GM10248 (cell line): Measurements from ENCODE around the gene LARGE1.

ENCODE experiments used
- CTCF ChIA-PET: fragments of 300-600 bp; sonication (Branson Sonifier 250); formaldehyde crosslinking; extraction: SDS; loops from one replicate; lab custom pipeline; 2021; ENCODE audit warnings: antibody characterized with exemption; lab: Yijun Ruan, JAX
- POLR2A ChIA-PET: fragments of 350-650 bp; sonication (Branson Sonifier 250); formaldehyde crosslinking; extraction: SDS; loops from one replicate; lab custom pipeline; 2020; ENCODE audit warnings: antibody characterized with exemption; lab: Yijun Ruan, JAX
- DNase-seq: peaks from one replicate; pipeline ENCODE4 v3.0.0; 2012; ENCODE audit errors: extremely low spot score
- CTCF ChIP-seq: IDR thresholded peaks from 2 replicates; pipeline ENCODE4 v1.5.1; 2012; ENCODE audit warnings: mild to moderate bottlenecking, low read depth; ENCODE audit errors: extremely low read depth, missing control alignments, control extremely low read depth

LARGE1 gene

GRCh38 chr22:33601062-33601461 lies 319.2 kb downstream of the LARGE1 start:
- POLR2A ChIA-PET: interaction anchor here (0.6 kb wide), 1 partner anchor 153 kb away, joined by 3 read pairs; no protein-coding TSS in a partner anchor
- no peak for DNase-seq
- no peak for TF ChIP-seq CTCF
- CTCF ChIA-PET: interaction anchor here (1.2 to 1.3 kb wide), 2 partner anchors 9 to 82 kb away, joined by 3 to 4 read pairs; no protein-coding TSS in a partner anchor

GRCh38 chr22:33600595-33600994 lies 319.7 kb downstream of the LARGE1 start:
- ChIA-PET POLR2A (no interaction called here), CTCF (interaction anchor here (1.2 to 1.3 kb wide), 2 partner anchors 9 to 81 kb away, joined by 3 to 4 read pairs; no protein-coding TSS in a partner anchor)
- no peak for TF ChIP-seq CTCF
- no peak for DNase-seq

GRCh38 chr22:33600113-33600512 lies 320.2 kb downstream of the LARGE1 start:
- DNase-seq: no peak
- no peak for TF ChIP-seq CTCF
- ChIA-PET POLR2A (no interaction called here), CTCF (interaction anchor here (1.2 to 1.3 kb wide), 2 partner anchors 9 to 81 kb away, joined by 3 to 4 read pairs; no protein-coding TSS in a partner anchor)

GRCh38 chr22:33599596-33599995 lies 320.7 kb downstream of the LARGE1 start:
- ChIA-PET POLR2A (no interaction called here), CTCF (no interaction called here)
- no peak for TF ChIP-seq CTCF
- no peak for DNase-seq

GRCh38 chr22:33598821-33599220 lies 321.5 kb downstream of the LARGE1 start:
- CTCF ChIA-PET: no interaction called here
- POLR2A ChIA-PET: no interaction called here
- TF ChIP-seq CTCF: no peak
- DNase-seq: no peak

GRCh38 chr22:33597274-33597985 lies 322.8 kb downstream of the LARGE1 start:
- ChIA-PET POLR2A (no interaction called here), CTCF (interaction anchor here (1.3 kb wide), 1 partner anchor 15 kb away, joined by 3 read pairs; no protein-coding TSS in a partner anchor)
- no peak for TF ChIP-seq CTCF
- no peak for DNase-seq
